Inferior parietal cortex (tissue), 1 donor: ENCODE data around the gene WWOX.

Source experiments
- DNase-seq: peaks from one replicate; pipeline ENCODE4 v3.0.0-alpha.2; 2016; ENCODE audit errors: extremely low spot score

WWOX gene

GRCh38 chr16:78608305-78608776 is 508.9 kb downstream of the WWOX start:
- no peak for DNase-seq

GRCh38 chr16:78609402-78610274 is 510.2 kb downstream of the WWOX start:
- DNase-seq = no peak

- DNase-seq = no peak
These were observed 511.9 kb downstream of the WWOX start for GRCh38 chr16:78611318-78611717.

- DNase-seq = no peak
These were observed 520.4 kb downstream of the WWOX start for GRCh38 chr16:78619811-78620210.

GRCh38 chr16:78620291-78620690 is 520.8 kb downstream of the WWOX start:
- no peak for DNase-seq

GRCh38 chr16:78623796-78624195 is 524.3 kb downstream of the WWOX start:
- DNase-seq = no peak

- DNase-seq = no peak
These were observed 524.9 kb downstream of the WWOX start for GRCh38 chr16:78624366-78624765.

- no peak for DNase-seq
These were observed 529.1 kb downstream of the WWOX start for GRCh38 chr16:78628461-78629045.

- no peak for DNase-seq
These were observed 529.7 kb downstream of the WWOX start for GRCh38 chr16:78629173-78629572.

- no peak for DNase-seq
These were observed 530.6 kb downstream of the WWOX start for GRCh38 chr16:78630102-78630501.

GRCh38 chr16:78633551-78633950 is 534.1 kb downstream of the WWOX start:
- DNase-seq = no peak

GRCh38 chr16:78635807-78636206 is 536.4 kb downstream of the WWOX start:
- DNase-seq = no peak

- DNase-seq = no peak
These were observed 538.9 kb downstream of the WWOX start for GRCh38 chr16:78638371-78638770.

- DNase-seq = no peak
These were observed 540.3 kb downstream of the WWOX start for GRCh38 chr16:78639775-78640174.

- DNase-seq = no peak
These were observed 541.4 kb downstream of the WWOX start for GRCh38 chr16:78640886-78641285.

- no peak for DNase-seq
These were observed 542.0 kb downstream of the WWOX start for GRCh38 chr16:78641433-78641832.

- no peak for DNase-seq
These were observed 543.3 kb downstream of the WWOX start for GRCh38 chr16:78642621-78643285.

GRCh38 chr16:78645657-78646056 is 546.2 kb downstream of the WWOX start:
- no peak for DNase-seq

GRCh38 chr16:78647019-78647418 is 547.6 kb downstream of the WWOX start:
- no peak for DNase-seq

GRCh38 chr16:78647491-78647890 is 548.0 kb downstream of the WWOX start:
- no peak for DNase-seq

- DNase-seq = no peak
These were observed 549.1 kb downstream of the WWOX start for GRCh38 chr16:78648517-78648916.

GRCh38 chr16:78650339-78651074 is 551.1 kb downstream of the WWOX start:
- no peak for DNase-seq
